ENCODE measurements around the gene CNFN. TPM values are rescaled to one million over a fixed set of nuclear protein-coding genes. Genes with fewer than 3 reads are reported as not detected.

The CNFN gene
- total RNA-seq, 1 donor from 2014 or later = 2.8 TPM

- peaks cover 5% of the 10 kb centered on the region for H3K9me3 Mint-ChIP-seq (ENCODE audit: unreplicated experiment)
- peaks cover 7% of the 10 kb centered on the region for H3K4me1 Mint-ChIP-seq (ENCODE audit: low read depth, unreplicated experiment)
- no peak overlapping the region for H3K4me3 Mint-ChIP-seq (ENCODE audit: unreplicated experiment)
- peaks cover 14% of the 10 kb centered on the region for H3K36me3 Mint-ChIP-seq (ENCODE audit: unreplicated experiment)
- H3K27ac Mint-ChIP-seq (ENCODE audit: unreplicated experiment) = no peak overlapping the region
- DNase-seq = no peak
- peaks cover 5% of the 10 kb centered on the region for H3K27me3 Mint-ChIP-seq (ENCODE audit: unreplicated experiment)
- TF ChIP-seq CTCF (IDR thresholded peaks at IDR 0.05; ENCODE audit: partially characterized antibody, unreplicated experiment) = no peak
Observed at GRCh38 chr19:42355896-42356295, 34.2 kb downstream of the CNFN start.

GRCh38 chr19:42353341-42354015 is 36.6 kb downstream of the CNFN start:
- TF ChIP-seq CTCF (IDR thresholded peaks at IDR 0.05; ENCODE audit: partially characterized antibody, unreplicated experiment) = no peak
- H3K9me3 Mint-ChIP-seq (ENCODE audit: unreplicated experiment) = peaks cover 9% of the 10 kb centered on the region
- peaks cover 7% of the 10 kb centered on the region for H3K27me3 Mint-ChIP-seq (ENCODE audit: unreplicated experiment)
- H3K4me3 Mint-ChIP-seq (ENCODE audit: unreplicated experiment) = no peak overlapping the region
- H3K36me3 Mint-ChIP-seq (ENCODE audit: unreplicated experiment) = peaks cover 14% of the 10 kb centered on the region
- H3K27ac Mint-ChIP-seq (ENCODE audit: unreplicated experiment) = no peak overlapping the region
- DNase-seq = no peak
- H3K4me1 Mint-ChIP-seq (ENCODE audit: low read depth, unreplicated experiment) = peaks cover 4% of the 10 kb centered on the region

- Mint-ChIP-seq H3K27me3 (ENCODE audit: unreplicated experiment) (peaks cover 9% of the 10 kb centered on the region), H3K36me3 (ENCODE audit: unreplicated experiment) (peaks cover 14% of the 10 kb centered on the region), H3K9me3 (ENCODE audit: unreplicated experiment) (peaks cover 9% of the 10 kb centered on the region), H3K27ac (ENCODE audit: unreplicated experiment) (no peak overlapping the region), H3K4me1 (ENCODE audit: low read depth, unreplicated experiment) (peaks cover 1% of the 10 kb centered on the region), H3K4me3 (ENCODE audit: unreplicated experiment) (no peak overlapping the region)
- no peak for TF ChIP-seq CTCF (IDR thresholded peaks at IDR 0.05; ENCODE audit: partially characterized antibody, unreplicated experiment)
- DNase-seq = no peak
Observed at GRCh38 chr19:42352301-42353259, 37.5 kb downstream of the CNFN start.

GRCh38 chr19:42351079-42351735 is 38.9 kb downstream of the CNFN start:
- H3K4me3 Mint-ChIP-seq (ENCODE audit: unreplicated experiment) = no peak overlapping the region
- peaks cover 1% of the 10 kb centered on the region for H3K4me1 Mint-ChIP-seq (ENCODE audit: low read depth, unreplicated experiment)
- no peak overlapping the region for H3K27ac Mint-ChIP-seq (ENCODE audit: unreplicated experiment)
- no peak for DNase-seq
- no peak for TF ChIP-seq CTCF (IDR thresholded peaks at IDR 0.05; ENCODE audit: partially characterized antibody, unreplicated experiment)
- peaks cover 9% of the 10 kb centered on the region for H3K27me3 Mint-ChIP-seq (ENCODE audit: unreplicated experiment)
- peaks cover 14% of the 10 kb centered on the region for H3K36me3 Mint-ChIP-seq (ENCODE audit: unreplicated experiment)
- peaks cover 9% of the 10 kb centered on the region for H3K9me3 Mint-ChIP-seq (ENCODE audit: unreplicated experiment)

Data from glutamatergic neuron (in vitro differentiated cells).